Measurements from ENCODE around the gene DPH3. TPM values are rescaled to one million over a fixed set of nuclear protein-coding genes. Genes with fewer than 3 reads are reported as not detected.

DPH3 gene
- total RNA-seq, 2 experiments from 2014 or later: 10.5 to 12.8 TPM

GRCh38 chr3:16286751-16287543 is 22.2 kb upstream of the DPH3 start:
- peak overlapping the region; percentile 91 for H3K4me3 ChIP-seq (ENCODE audit: low read length)
- no peaks in the 10 kb centered on the region for H3K27me3 ChIP-seq (ENCODE audit: control insufficient read depth in 1 of 2, insufficient read depth in 2 of 2, low read length in 2 of 2)
- H3K36me3 Mint-ChIP-seq (ENCODE audit: low read depth): peaks cover 60% of the 10 kb centered on the region
- no peaks in the 10 kb centered on the region for H3K36me3 ChIP-seq (ENCODE audit: insufficient read depth, low read length)
- TF ChIP-seq CTCF (IDR thresholded peaks at IDR 0.05): no peak
- peak in 3 of 14 experiments; percentile 32 to 66 (median 33) for DNase-seq
- ChIA-PET POLR2A (interaction anchor here (0.6 to 3.8 kb wide), 23 partner anchors 9 to 780 kb away, joined by 3 to 49 read pairs (median 7); partner anchors contain the start of genes DPH3 and OXNAD1), CTCF (interaction anchor here (0.6 to 2.4 kb wide), 13 partner anchors 8 to 243 kb away, joined by 3 to 11 read pairs (median 3); no protein-coding TSS in a partner anchor)
- peaks cover 75% of the 10 kb centered on the region for H3K4me1 Mint-ChIP-seq (ENCODE audit: low read depth)
- peak overlapping the region; percentile 92 for H3K27ac Mint-ChIP-seq
- H3K4me3 Mint-ChIP-seq: peak overlapping the region; percentile 95
- H3K9me3 ChIP-seq (ENCODE audit: control insufficient read depth in 1 of 2, insufficient read depth in 1 of 2, low read length in 2 of 2): no peaks in the 10 kb centered on the region
- intact Hi-C loops (cut with DNase I, micrococcal nuclease): loop anchor here (1.0 to 10.0 kb wide), 5 partner anchors 14 to 598 kb away; partner anchors contain the start of genes OXNAD1 (in 1 of the 2) and PLCL2 (in 1 of the 2)
- H3K4me1 ChIP-seq (ENCODE audit: insufficient read depth, low read length): peaks cover 39% of the 10 kb centered on the region
- no peaks in the 10 kb centered on the region for H3K27me3 Mint-ChIP-seq
- H3K9me3 Mint-ChIP-seq: no peaks in the 10 kb centered on the region
- ATAC-seq (ENCODE audit: poor library complexity): peak; percentile 16
- H3K27ac ChIP-seq (ENCODE audit: low read depth in 1 of 2, low read length in 2 of 2): peak overlapping the region; percentile 88 to 90

GRCh38 chr3:16286161-16286560 is 21.4 kb upstream of the DPH3 start:
- peaks cover 54% of the 10 kb centered on the region for H3K36me3 Mint-ChIP-seq (ENCODE audit: low read depth)

More at GRCh38 chr3:16286161-16286560, 21.4 kb upstream of the DPH3 start:
- no peak for TF ChIP-seq CTCF (IDR thresholded peaks at IDR 0.05)
- no peaks in the 10 kb centered on the region for H3K9me3 ChIP-seq (ENCODE audit: control insufficient read depth in 1 of 2, insufficient read depth in 1 of 2, low read length in 2 of 2)
- Mint-ChIP-seq H3K27me3 (no peaks in the 10 kb centered on the region), H3K27ac (peak overlapping the region; percentile 92), H3K4me3 (peak overlapping the region; percentile 95), H3K4me1 (ENCODE audit: low read depth) (peaks cover 67% of the 10 kb centered on the region), H3K9me3 (no peaks in the 10 kb centered on the region)
- H3K27me3 ChIP-seq (ENCODE audit: control insufficient read depth in 1 of 2, insufficient read depth in 2 of 2, low read length in 2 of 2): no peaks in the 10 kb centered on the region
- peak overlapping the region; percentile 91 for H3K4me3 ChIP-seq (ENCODE audit: low read length)
- ATAC-seq (ENCODE audit: poor library complexity) (peak; percentile 88), DNase-seq (peak; percentile 55 to 92 (median 66))
- peak overlapping the region; percentile 88 to 90 for H3K27ac ChIP-seq (ENCODE audit: low read depth in 1 of 2, low read length in 2 of 2)
- no peaks in the 10 kb centered on the region for H3K36me3 ChIP-seq (ENCODE audit: insufficient read depth, low read length)
- intact Hi-C loops (cut with DNase I, micrococcal nuclease): loop anchor here (1.0 to 10.0 kb wide), 5 partner anchors 15 to 599 kb away; partner anchors contain the start of genes OXNAD1 (in 1 of the 2) and PLCL2 (in 1 of the 2)
- ChIA-PET POLR2A (interaction anchor here (0.6 to 3.8 kb wide), 26 partner anchors 8 to 781 kb away, joined by 3 to 49 read pairs (median 4); partner anchors contain the start of genes DPH3 and OXNAD1), CTCF (interaction anchor here (1.0 to 2.4 kb wide), 12 partner anchors 9 to 226 kb away, joined by 3 to 11 read pairs (median 3); no protein-coding TSS in a partner anchor)
- peaks cover 39% of the 10 kb centered on the region for H3K4me1 ChIP-seq (ENCODE audit: insufficient read depth, low read length)
